ENCODE measurements around the gene CYSTM1.

Gene CYSTM1

DNA sequence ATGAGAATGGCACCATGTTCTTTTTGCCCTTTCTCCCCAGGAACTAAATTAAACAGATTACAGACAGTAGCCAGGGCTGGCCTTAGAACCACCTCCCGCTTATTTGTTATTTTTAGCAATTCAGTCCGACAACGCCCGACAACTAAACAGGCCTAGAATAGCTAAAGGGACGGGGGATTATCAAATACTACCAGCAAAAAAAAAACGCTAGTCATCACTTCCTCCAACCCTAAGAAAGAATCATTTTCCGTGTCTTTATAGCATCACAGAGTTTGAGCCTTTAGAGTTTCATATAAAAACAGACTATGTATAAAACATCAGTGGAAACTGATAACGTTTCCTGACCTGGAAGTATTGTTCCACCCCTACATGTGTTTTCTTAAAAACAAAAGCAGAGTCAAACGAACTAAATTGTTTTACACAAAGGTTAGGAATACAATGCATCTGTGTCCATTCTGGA is 92.6 kb downstream of the CYSTM1 start:
- TF ChIP-seq, protein P1, sequence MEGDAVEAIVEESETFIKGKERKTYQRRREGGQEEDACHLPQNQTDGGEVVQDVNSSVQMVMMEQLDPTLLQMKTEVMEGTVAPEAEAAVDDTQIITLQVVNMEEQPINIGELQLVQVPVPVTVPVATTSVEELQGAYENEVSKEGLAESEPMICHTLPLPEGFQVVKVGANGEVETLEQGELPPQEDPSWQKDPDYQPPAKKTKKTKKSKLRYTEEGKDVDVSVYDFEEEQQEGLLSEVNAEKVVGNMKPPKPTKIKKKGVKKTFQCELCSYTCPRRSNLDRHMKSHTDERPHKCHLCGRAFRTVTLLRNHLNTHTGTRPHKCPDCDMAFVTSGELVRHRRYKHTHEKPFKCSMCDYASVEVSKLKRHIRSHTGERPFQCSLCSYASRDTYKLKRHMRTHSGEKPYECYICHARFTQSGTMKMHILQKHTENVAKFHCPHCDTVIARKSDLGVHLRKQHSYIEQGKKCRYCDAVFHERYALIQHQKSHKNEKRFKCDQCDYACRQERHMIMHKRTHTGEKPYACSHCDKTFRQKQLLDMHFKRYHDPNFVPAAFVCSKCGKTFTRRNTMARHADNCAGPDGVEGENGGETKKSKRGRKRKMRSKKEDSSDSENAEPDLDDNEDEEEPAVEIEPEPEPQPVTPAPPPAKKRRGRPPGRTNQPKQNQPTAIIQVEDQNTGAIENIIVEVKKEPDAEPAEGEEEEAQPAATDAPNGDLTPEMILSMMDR (conservative IDR thresholded peaks at IDR 0.05; ENCODE audit: low read depth, low read length), result no peak
- no peak for DNase-seq (ENCODE audit: low read depth)
- H3K4me3 ChIP-seq (ENCODE audit: low read length), result no peak overlapping the region

DNA sequence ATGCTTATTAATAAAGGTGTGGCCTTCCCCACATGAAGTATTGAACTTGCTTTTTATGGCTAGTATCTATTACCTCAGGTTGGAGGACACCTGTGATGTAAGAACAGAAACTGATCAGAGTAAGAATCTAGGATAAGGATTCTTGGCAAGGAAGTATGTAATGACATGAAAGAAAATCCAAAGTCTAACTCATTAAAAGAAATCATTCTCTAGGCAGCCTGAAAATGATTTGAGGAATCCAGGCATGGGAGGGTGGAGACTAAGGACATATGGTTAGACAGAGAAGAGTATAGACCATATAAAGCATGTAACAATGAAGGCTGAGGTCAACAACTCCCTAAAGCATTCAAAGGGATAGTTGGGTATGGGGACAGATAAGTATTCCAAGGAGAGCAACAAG is 95.0 kb downstream of the CYSTM1 start:
- DNase-seq (ENCODE audit: low read depth), result no peak
- TF ChIP-seq, protein P1 (conservative IDR thresholded peaks at IDR 0.05; ENCODE audit: low read depth, low read length), result no peak
- no peak overlapping the region for H3K4me3 ChIP-seq (ENCODE audit: low read length)

DNA sequence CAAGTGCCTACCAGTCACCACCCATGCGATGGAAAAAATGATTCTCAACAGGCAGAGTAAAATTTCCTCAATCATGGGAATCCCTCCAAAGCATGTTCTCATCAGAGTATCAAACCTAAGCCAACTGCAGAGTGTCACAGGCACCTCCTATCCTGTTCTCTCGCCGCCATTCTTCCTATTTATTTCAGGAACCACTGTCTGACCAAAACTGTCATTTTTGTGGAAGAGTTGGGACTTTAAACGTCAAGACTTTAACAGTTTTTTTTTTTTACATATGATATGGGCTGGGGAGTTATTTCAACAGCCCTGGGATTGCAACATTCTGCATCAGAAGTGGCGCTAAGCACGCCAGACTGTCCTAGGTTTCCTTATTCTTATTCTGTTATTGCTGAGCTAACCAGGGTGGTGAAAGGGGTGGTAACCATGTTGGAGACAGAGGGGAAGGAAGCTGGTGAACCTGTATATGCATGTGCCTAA is 98.5 kb downstream of the CYSTM1 start:
- DNase-seq (ENCODE audit: low read depth), result no peak
- H3K4me3 ChIP-seq (ENCODE audit: low read length), result no peak overlapping the region
- TF ChIP-seq, protein P1 (conservative IDR thresholded peaks at IDR 0.05; ENCODE audit: low read depth, low read length), result no peak

DNA sequence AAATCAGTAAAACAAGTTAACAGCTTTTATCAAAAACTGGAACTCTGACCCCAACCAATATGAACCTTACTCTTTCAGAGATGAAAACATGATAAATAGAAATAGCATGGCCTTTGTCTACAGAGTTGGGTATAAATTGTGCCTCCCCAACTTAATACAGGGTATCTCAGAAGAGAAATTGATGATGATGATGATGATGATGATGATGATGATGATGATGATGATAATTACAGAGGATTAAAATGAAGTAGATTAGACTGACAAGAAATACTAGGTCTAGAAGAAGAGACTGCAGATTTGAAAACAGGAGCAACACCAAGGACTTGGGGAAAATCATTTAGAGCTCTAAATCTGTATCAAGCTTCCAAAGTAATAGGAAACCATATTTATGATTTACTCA is 100.8 kb downstream of the CYSTM1 start:
- TF ChIP-seq, protein P1 (conservative IDR thresholded peaks at IDR 0.05; ENCODE audit: low read depth, low read length), result no peak

DNA sequence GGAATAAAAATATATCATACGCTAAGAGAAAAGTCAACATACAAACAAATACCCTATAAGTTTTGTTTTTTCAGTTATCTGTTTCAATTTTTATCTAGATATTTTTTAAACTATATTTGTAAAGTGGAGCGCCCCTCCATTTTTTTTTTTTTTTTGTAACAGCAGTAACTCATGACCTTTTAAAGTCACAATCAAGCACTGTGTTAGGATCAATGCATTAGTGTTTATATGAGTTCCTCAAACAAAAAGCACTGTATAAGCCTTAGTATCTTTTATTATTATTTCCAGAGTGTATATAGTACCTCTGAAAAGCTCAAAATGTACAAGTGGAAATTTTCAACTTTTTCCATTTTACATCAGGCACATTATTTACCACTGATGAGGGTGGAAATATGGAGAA is 107.3 kb downstream of the CYSTM1 start:
- TF ChIP-seq, protein P1 (conservative IDR thresholded peaks at IDR 0.05; ENCODE audit: low read depth, low read length), result no peak
- H3K4me3 ChIP-seq (ENCODE audit: low read length), result no peak overlapping the region
- DNase-seq (ENCODE audit: low read depth), result no peak

More for the DNA sequence above, 100.8 kb downstream of the CYSTM1 start:
- no peak for DNase-seq (ENCODE audit: low read depth)
- no peak overlapping the region for H3K4me3 ChIP-seq (ENCODE audit: low read length)

DNA sequence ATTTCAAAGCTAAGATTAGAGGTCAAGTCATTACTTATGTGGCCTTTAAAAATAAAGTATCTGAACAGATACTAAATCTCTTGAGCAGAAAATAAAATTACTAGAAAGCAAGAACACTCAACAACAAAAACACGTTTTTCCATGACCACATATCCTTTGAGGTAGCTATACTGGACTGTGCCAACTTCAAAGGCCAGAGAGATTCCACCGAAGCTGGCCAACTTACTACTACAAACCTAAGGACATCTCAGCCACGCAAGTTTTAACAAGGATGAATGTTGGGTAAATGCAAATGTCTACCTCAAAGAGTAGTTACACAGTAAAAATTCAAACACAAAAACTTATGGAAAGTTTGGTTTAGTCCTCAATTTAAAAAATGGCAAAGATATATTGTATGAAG is 109.0 kb downstream of the CYSTM1 start:
- no peak overlapping the region for H3K4me3 ChIP-seq (ENCODE audit: low read length)
- no peak for DNase-seq (ENCODE audit: low read depth)
- TF ChIP-seq, protein P1 (conservative IDR thresholded peaks at IDR 0.05; ENCODE audit: low read depth, low read length), result no peak

DNA sequence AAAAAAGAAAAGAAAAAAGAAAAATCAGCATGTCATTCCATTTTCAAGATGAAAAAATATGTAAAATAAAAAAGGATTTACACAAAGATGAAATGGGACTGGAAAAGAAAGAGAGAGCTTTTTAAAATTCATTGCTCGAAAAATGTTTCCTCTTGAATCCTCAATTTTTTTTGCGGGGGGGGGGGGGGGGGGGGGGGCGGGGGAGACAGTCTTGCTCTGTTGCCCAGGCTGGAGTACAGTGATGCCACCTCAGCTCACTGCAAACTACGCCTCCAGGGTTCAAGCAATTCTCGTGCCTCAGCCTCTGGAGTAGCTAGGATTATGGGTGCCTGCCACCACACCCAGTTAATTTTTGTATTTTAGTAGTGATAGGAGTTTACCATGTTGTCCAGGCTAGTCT is 111.4 kb downstream of the CYSTM1 start:
- no peak overlapping the region for H3K4me3 ChIP-seq (ENCODE audit: low read length)
- TF ChIP-seq, protein P1 (conservative IDR thresholded peaks at IDR 0.05; ENCODE audit: low read depth, low read length), result no peak
- DNase-seq (ENCODE audit: low read depth), result no peak
